CD4-positive, alpha-beta T cell treated with Interferon alpha-2 for 1 hour (primary cell): Measurements from ENCODE around the gene TSR3.
A peak's percentile ranks its signal among the peaks of the same experiment; 100 is the strongest.

Source experiments
- DNase-seq, 2 donors: peaks; one replicate each; pipeline ENCODE4 v3.0.0-alpha.2; 2020 to 2022

The TSR3 gene

GRCh38 chr16:1377406-1378010 lies 25.8 kb upstream of the TSR3 start:
- no peak for DNase-seq

- DNase-seq: no peak
Measured at GRCh38 chr16:1375741-1376410, 24.2 kb upstream of the TSR3 start.

GRCh38 chr16:1375298-1375640 lies 23.6 kb upstream of the TSR3 start:
- no peak for DNase-seq

GRCh38 chr16:1374418-1375297 lies 23.0 kb upstream of the TSR3 start:
- no peak for DNase-seq

- DNase-seq: no peak
Measured at GRCh38 chr16:1372292-1372950, 20.7 kb upstream of the TSR3 start.

- no peak for DNase-seq
Measured at GRCh38 chr16:1371054-1371978, 19.6 kb upstream of the TSR3 start.

GRCh38 chr16:1367486-1368174 lies 16.0 kb upstream of the TSR3 start:
- no peak for DNase-seq

- DNase-seq: no peak
Measured at GRCh38 chr16:1366712-1367299, 15.1 kb upstream of the TSR3 start.

GRCh38 chr16:1366060-1366711 lies 14.5 kb upstream of the TSR3 start:
- DNase-seq: no peak

GRCh38 chr16:1364510-1364909 lies 12.8 kb upstream of the TSR3 start:
- DNase-seq: no peak

GRCh38 chr16:1363501-1364041 lies 11.9 kb upstream of the TSR3 start:
- DNase-seq: peak; percentile 57 to 72

GRCh38 chr16:1362807-1363206 lies 11.1 kb upstream of the TSR3 start:
- no peak for DNase-seq

- DNase-seq: no peak
Measured at GRCh38 chr16:1361685-1362360, 10.1 kb upstream of the TSR3 start.

GRCh38 chr16:1357906-1358566 lies 6.4 kb upstream of the TSR3 start:
- no peak for DNase-seq

- no peak for DNase-seq
Measured at GRCh38 chr16:1356061-1356900, 4.6 kb upstream of the TSR3 start.

GRCh38 chr16:1355591-1355990 lies 3.9 kb upstream of the TSR3 start:
- no peak for DNase-seq

GRCh38 chr16:1354815-1355540 lies 3.3 kb upstream of the TSR3 start:
- DNase-seq: no peak

- DNase-seq: no peak
Measured at GRCh38 chr16:1351215-1351581, 480 bp downstream of the TSR3 start.
